Cerebellar nuclear complex (tissue), 1 donor: ENCODE results near the gene KRT76.
"Not testable (repeated sequence)": the region's sequence is repeated elsewhere in the genome, so short reads cannot be mapped to it uniquely, and the experiment has no call there.

ENCODE experiments used
- DNase-seq, 2 experiments: peaks; one replicate each; lab custom pipeline; 2025; lab: John Stamatoyannopoulos, UW

Gene KRT76

DNA sequence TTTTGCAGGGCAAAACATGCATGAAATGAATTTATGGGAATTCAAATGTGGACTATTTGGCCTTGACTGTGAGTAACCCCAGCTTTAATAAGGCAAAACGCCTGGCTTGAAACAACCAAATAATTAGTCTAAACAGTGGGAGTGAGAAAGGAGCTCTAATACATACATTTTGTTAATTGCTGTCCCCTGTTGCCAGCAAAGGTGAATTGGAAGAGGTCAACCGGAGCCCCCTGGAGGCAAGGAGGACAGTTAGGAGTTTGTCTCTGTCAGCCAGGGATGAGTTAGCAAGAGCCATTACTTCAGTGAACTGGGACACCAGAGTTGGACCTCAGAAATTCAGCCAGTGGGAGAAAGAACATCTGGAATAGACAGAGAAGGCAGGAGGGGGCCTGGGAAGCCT is 17.4 kb downstream of the KRT76 start:
- DNase-seq: no peak

DNA sequence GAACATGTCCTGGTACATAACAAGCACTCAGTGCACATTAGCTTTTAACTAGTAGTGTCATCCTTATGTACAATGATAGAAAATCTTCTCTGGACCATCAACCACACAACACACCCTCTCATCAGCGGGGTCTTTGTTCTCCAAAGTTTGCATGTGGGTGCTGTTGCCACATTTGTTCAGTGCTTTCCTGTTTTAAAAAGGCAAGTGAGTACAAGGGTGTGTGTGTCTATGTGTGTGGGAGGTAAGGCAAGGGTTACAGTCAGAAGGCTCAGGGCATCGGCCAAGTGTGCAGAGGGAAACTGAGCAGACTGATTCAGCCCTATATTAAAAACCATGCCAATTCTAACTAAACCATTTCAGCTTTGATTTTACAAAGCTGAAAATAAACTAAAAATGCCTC is 17.9 kb downstream of the KRT76 start:
- DNase-seq: no peak

DNA sequence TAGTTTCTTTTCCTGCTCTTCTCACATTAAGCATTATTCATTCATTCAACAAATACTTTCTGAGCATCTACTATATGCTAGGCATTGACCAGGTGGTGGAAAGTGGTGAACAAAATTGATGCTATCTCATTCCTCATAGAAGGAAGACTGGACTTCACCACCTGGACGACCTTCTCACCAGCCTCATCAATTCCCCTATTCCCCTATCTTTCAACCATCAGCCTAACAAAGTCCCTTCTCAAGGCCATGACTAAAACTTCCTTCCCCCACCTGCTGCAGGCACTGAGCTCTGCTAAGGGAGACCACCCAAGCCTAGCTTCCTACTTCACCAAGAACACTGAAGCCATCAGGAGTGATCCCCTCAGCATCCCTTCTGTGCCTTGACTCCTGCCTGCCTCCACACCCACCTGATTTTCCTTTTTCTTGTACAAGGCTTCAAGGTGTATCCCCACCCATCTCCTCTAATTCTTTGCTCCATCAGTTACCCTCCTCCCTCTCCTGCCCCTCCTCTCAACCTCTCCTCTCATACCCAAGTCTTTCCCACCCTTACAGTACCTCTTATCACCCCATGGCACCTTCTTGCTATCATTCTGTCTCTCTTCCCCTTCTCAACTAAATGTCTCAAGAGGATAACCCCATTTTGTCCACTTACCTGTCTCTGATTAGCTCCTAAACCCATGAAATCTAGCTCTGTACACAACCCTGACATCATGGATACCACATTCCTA is 19.5 kb downstream of the KRT76 start:
- DNase-seq: no peak

DNA sequence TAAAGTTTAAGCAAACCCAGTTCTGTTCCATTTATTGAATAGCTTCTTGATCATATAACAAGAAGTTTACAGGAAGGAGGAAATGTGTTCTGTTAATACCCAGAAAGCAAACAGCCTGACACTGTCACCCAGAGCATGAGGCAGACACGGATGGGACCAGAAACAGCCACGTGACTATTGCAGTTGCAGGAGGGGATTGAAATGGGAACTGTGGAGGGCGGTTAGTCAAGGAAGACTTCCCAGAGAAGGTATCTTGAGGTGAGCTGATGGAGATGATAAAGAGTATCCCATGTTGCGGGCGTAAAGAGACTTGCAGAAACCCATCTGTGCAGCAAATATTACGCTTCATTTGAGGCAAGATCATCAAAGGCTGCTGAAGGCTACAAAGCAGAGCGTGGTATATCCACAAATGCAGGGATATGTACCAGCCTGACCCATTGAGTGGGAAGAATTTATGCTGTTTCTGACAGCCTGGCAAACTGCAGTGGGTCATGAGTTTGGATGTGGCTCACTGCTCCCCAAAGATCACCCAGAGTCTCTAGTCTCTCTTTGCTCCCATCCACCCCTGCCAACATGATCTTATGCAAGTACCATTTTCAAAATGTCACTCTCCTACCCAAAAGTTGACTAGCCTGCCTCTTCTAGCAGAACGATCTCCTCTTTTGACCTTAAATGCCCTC is 20.7 kb downstream of the KRT76 start:
- no peak for DNase-seq

DNA sequence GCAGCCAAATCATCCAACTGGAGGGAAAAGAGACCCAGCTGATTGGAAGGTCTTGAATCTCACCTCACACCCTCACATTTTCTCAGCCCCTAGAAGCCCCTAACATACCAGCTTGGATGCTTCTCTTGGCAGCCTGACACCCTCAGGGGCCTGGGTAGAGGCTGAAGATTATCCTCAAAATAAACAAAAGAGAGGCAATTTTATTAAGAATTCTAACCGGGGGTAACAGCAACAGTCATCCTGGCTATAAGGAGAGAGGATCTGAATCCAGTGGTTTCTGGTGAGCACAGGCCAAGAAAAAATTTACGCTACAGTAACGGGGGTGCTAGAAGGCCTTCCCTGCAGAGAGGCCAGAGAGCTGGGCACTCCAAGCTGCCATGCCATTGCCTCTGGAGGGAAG is 21.6 kb downstream of the KRT76 start:
- no peak for DNase-seq

DNA sequence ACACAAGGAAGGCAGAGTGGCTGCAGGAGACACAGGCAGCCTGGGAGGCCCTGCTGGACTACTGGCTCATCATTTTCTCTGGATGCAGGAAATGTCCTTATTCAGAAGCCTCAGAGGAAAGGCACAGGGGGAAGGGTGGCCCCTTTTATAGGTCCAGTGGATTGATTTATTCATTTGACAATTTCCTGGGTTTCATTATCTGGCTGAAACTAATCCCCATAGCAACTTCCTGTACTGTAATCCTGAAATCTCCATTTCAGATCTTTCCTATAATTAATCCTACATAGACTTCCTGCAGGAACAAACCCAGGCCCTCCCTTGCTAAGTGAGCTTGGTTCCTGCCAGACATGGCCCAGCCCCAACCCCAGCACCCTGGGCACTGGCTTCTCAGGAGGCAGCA is 23.0 kb downstream of the KRT76 start:
- no peak for DNase-seq

DNA sequence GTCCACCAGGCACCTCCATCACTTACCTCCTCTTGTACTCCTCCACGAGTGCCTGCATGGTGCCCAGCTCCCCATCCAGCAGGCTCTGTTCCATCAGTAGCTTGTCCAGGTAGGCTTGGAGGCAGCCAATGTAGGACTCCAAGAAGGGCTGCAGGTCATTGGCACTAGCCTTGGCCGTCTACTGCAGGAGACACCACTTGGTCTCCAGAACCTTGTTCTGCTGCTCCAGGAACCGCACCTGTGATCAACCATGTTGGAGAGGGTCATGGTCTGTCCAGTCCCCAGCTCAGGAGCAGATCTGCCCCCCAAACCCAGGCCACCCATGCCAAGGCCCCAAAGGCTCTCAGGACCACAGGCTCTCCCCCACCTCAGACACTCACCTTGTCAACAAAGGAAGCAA is 23.9 kb downstream of the KRT76 start:
- DNase-seq: no peak

DNA sequence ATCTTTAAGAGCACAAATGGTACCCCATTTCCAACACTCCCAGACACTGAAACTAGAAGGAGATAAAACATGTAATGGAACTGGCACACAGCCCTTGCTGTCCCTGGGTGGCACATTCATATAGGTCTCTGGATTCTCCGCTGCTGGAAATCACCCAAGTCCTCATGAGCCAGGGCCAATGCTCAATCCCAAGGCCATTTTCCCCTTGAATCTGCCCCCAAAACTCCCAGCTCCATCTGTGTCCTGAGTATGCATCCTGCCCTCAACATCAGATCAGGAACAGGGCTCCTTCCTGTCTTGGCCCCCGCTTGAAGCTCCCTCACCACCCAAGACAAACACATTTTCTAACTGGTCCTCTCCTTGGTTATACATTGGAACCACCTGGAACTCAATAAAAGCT is 24.6 kb downstream of the KRT76 start:
- DNase-seq: no peak

DNA sequence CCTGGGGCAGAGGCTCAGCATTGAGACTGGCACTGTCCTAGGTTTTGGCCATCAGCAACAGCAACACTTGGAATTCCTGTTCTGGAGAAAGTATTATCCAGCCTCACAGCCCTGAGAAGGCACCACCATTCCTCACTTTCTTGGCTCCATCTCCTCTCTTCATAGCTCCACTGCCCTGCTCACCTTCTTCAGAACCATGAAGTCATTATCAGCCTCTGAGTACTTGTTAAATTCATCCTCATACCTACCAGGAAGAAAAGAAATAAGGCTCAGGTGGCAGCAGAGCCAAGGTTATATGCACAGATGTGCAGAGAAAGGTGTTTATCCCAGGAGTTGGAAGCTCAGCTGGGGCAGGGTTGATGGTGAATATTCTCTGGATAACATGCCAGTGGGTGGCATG is 25.4 kb downstream of the KRT76 start:
- DNase-seq: no peak

DNA sequence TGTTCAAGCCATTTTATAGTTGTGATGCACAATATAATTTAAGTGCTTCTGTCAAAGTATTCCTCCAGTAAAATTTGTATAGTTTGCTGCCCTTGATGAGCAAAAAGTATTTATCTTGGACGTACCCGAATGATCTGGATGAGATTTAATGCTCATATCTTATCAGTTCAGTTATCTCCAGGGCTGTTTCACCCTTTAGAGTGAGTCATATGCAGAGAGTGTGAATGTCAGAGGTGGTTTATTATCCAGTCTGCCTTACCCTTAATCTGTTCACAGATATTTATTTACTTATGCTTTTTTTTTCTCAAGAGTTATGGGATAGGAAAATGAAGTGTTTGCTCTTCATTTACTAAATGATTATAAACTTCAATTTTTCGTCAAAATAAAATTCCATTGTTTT is 26.6 kb downstream of the KRT76 start:
- not testable (repeated sequence) for DNase-seq

DNA sequence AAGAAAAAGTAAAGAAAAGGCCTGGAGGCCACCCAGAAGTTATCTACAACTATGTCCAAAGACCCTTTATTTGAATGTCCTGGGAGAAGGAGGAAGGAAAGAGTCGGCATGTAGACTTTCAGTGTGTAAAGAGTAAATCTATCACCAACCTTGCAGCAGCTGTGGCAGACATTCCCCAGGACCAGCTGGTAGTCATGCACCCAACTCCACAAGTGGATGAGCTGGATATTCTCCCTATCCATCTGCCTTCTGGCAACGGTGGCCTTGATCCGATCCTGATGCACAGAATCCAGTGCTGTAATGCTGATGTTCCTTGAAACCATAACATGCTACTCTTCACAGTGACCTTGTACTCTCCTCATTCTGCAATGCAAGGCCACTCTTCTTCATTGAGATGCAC is 27.3 kb downstream of the KRT76 start:
- no peak for DNase-seq

DNA sequence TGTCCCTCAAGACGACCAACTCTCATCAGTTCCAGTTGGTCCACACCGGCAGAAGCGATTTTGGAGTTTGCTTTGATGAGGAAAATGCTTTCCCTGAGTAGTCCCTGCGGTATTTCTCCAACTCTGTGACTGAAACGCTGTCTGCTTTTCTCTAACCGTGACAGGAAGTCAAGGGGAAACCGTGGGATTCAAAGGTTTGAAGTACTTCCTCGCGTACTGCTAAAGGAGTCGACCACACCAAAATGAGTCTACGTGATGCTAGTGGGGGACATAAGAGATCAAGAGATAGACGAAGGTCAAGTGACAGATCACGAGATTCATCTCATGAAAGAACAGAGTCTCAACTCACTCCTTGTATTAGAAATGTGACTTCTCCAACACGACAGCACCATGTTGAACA is 28.6 kb downstream of the KRT76 start:
- no peak for DNase-seq

DNA sequence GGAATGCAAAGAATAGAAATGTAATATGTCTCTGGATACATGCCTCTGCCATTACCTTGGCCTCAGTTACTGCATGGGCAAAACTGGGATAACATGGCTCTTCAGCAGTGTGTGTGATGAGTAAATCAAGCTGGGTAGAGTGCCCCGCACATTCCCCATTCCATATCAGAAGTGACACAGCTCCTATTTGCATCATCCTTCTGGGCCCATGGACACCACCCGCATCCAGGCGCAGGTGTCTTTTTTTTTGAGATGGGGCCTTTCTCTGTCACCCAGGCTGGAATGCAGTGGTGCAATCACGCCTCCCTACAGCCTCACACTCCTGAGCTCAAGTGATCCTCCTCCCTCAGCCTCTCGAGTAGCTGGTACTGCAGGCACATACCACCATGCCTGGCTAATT is 31.6 kb downstream of the KRT76 start:
- DNase-seq: no peak

DNA sequence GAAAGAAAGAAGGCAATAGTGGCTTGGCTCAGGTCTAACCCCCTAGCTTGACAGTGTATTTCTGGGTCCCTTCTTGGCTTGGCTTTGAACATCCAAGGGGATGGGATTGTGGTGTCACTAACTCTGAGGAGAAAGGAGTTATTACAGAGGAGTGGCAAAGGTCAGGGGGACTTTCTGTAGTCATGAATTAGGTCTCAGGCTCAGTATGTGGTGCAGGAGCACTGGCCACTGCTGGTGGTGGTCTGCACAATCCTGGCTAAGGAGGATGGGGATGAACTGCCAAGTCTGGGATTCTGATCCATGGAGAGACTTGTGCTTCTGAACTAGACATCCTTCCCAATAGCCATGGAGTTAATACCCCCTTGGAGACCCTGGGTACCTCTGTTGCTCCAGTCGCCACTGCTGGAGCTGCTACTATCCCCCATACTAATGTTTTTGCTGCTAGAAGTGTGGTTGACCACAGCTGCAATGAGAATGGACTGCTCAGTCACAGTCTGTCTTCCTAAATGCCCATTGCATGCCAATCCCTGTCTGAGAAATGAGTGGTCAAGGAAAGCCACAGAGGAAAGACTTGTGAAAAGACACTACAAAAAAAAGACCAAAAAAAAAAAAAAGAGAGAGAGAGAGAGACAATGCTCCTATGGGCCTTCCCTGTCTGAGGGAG is 32.5 kb downstream of the KRT76 start:
- no peak for DNase-seq

DNA sequence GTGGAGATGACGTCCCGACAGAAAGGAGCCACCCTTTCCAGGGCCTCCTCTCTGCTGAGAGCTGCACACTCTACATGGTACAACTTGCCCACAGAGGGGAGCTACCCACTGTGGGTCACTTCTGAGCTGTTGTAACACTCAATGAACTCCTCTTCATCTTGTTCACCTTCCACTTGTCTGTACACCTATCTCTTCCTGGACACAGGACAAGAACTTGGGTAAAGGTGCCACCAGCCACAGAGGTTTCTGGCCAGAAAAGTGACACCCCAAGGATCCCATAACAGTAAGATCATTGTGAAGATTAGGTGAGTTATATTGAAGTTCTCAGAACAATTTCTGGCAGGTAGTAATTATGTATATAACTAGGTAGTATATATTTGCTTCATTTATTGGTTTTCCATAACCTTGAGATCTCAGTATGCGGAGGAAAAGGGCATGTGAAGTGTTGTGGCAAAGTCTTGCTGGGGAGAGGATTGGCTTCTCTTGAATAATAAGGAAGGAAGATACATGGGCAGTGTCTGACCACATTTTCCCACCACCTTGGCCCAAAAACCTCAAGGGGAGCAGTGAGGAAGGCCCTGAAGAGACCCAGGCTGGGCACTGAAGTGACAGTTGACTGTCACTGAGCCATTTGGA is 34.2 kb downstream of the KRT76 start:
- DNase-seq: no peak

DNA sequence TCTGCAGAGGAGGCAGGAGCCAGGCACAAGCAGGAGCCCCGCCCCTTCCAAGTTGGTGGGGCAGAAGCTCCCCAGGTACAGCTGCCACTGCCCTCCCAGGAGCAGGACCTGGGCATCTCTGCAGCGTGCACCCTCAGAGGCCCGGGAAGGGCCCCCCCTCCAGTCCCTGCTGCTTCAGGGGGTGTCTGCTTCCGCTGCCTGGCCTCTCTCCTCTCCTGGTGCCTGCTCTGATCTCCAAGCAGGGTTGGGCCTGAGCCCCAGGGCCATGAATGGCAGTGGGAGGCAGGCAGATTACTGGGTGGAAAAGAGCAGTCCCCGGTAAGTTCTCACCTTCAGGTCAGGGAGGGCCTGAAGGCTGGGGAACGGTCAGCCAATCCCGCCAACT is 35.0 kb downstream of the KRT76 start:
- no peak for DNase-seq

DNA sequence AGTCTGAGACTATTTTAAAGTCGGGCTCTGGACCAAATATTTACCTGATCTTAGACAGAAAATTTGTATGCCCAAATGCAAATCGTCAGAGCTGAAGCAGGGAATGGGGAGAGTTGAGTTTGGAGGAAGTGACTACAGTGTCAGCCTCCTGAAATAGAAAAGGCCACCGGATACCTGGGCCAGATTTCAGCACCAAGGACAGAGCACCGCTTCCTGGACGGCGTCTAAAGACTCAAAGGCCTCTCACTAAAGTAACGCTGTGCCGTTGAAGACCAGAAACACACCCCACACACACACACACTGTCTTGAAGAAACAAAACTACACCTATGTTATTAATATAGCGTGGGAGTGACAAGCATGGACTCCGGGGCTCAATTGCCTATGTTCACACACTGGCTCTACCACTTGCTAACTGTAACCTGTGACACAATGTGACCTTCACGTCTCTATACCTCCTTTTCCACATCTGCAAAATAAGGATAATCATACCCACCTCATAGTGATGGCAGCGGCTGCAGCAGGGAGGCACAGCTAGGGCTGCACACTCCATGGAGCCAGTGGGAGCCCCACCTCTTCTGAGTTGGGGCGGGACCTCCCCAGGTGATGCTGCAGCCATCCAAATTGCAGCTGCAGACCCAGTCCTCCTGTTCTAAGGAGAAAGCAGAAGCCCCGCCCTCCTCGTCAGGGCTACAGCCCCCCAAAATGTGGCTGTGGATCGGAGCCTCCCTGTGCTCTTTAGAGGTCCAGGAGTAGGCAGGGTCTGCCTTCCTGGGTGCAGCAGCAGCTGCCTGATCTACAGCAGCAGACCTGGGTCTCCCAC is 35.6 kb downstream of the KRT76 start:
- no peak for DNase-seq

DNA sequence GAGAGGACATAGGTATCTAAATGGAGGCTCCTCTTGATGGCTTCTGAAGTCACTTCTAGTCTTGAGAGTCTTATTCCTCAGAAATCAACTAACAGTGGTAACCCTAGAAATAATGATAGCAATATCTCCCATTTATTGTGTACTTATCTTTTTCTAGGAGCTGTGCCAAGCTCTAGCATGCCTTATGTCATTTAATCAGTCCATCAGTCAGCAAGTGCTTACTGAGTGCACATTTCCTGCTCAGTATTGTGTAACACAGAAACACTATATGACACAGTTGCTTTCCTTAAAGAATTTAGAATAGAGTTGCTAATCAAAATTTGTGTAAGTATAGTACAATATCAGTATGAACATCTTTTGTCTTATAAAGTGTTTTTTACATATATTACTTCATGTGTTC is 36.6 kb downstream of the KRT76 start:
- no peak for DNase-seq

DNA sequence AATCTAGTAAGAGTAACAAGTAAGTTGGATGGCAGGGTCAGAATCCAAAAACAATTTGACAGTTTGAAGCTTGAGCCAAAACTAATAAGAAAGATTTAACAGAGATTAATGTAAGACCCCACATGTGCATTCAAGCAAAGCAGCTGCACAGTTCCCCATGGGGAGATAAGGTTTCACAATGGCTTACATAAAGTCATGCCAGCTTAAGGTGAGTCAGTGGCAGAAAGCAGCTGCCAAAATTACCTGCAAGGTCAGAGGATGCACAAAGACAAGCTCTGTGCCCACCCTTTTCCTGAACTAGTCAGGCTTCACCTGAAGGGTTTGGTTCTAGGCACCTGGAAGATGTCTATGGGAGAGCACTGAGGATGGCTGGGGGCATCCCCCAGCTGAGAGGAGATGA is 37.2 kb downstream of the KRT76 start:
- DNase-seq: no peak

DNA sequence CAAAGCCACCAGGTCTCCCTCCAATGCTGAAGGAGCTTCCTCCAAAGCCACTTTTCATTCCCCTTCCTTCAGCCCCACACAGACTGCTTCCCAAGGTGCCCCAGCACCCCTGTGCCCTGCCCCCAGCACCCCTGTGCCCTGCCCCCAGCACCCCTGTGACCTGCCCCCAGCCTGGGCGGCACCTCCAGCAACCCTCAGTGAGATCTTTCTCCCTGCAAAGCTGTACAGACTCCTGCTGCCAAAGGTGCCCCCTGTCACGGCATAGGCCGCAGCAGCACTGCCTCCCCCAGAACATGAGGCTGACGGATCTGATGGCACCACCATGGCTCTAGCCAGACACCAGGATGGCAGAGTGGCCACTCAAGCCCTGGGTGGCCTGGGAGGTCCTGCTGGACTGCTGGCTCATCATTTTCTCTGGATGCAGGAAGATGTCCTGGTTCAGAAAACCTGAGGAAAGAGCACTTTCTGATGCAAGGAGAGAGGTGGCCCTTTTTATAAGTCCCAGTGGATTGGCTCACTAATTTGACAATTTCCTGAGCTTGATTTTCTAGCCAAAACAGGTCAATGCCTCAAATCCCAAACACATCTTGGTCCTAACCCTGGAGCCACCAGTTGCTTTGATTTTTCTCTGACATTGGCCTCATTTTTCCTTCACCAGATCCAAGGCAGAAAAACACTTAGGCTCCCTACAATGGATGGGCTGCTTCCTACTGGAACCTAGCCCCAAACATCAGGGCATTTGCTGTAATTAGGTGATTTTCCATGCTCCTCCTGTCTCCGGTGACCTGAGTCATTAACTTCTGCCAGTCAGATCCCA is 41.1 kb downstream of the KRT76 start:
- DNase-seq: no peak

DNA sequence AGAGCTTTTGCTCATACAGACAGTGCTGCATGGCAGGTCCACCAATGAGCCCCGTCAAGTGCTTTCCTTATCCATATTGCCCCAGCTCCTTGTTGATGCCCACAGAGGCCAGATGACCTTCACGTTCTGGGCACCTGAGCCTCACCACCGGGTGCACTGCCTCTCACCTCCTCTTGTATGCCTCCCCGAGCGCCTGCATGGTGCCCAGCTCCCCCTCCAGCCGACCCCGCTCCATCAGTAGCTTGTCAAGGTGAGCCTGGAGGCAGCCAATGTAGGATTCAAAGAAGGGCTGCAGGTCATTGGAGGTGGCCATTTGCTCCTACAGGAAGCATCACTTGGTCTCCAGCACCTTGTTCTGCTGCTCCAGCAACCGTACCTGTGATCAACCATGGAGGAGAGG is 42.0 kb downstream of the KRT76 start:
- no peak for DNase-seq
